H9 (cell line): ENCODE measurements around the gene KCTD21. TPM values are rescaled to one million over a fixed set of nuclear protein-coding genes. Genes with fewer than 3 reads are reported as not detected.

Experiments
- DNase-seq: peaks from one replicate; pipeline ENCODE4 v3.0.0-alpha.2; 2017
- H2AFZ ChIP-seq: one replicate; pipeline ENCODE4 v1.6.1; 2013; ENCODE audit warnings: mild to moderate bottlenecking, low read length, control low read depth, moderate library complexity
- H2AK5ac ChIP-seq: 2 replicates; pipeline ENCODE4 v1.6.1; 2013; ENCODE audit warnings: low read length, control low read depth, mixed read lengths; ENCODE audit not compliant: insufficient read length
- H2BK120ac ChIP-seq: one replicate; pipeline ENCODE4 v1.6.1; 2013; ENCODE audit warnings: low read depth, mild to moderate bottlenecking, low read length, control low read depth, inconsistent platforms; ENCODE audit not compliant: poor library complexity, severe bottlenecking
- H2BK12ac ChIP-seq: 2 replicates; pipeline ENCODE4 v1.6.1; 2013; ENCODE audit warnings: low read length, control low read depth, mixed read lengths, low read depth; ENCODE audit not compliant: insufficient read length
- H2BK15ac ChIP-seq: 2 replicates; pipeline ENCODE4 v1.6.1; 2013; ENCODE audit warnings: low read depth, low read length, control low read depth
- H2BK20ac ChIP-seq: one replicate; pipeline ENCODE4 v1.6.1; 2013; ENCODE audit warnings: low read depth, mild to moderate bottlenecking, low read length, control low read depth, inconsistent platforms; ENCODE audit not compliant: poor library complexity, severe bottlenecking
- H2BK5ac ChIP-seq: 2 replicates; pipeline ENCODE4 v1.6.1; 2013; ENCODE audit warnings: low read length, control low read depth, mixed read lengths; ENCODE audit not compliant: insufficient read length
- H3K14ac ChIP-seq: 2 replicates; pipeline ENCODE4 v1.6.1; 2013; ENCODE audit warnings: low read length, control low read depth; ENCODE audit not compliant: insufficient read depth
- H3K18ac ChIP-seq: 2 replicates; pipeline ENCODE4 v1.6.1; 2013; ENCODE audit warnings: low read depth, mild to moderate bottlenecking, mixed read lengths, low read length, control low read depth; ENCODE audit not compliant: insufficient read length
- H3K23ac ChIP-seq: 2 replicates; pipeline ENCODE4 v1.6.1; 2013; ENCODE audit warnings: low read length, control low read depth, mixed read lengths, low read depth; ENCODE audit not compliant: insufficient read length
- H3K23me2 ChIP-seq: 2 replicates; pipeline ENCODE4 v1.6.1; 2013; ENCODE audit warnings: low read depth, mild to moderate bottlenecking, mixed read lengths, low read length, control low read depth; ENCODE audit not compliant: insufficient read length, poor library complexity, severe bottlenecking
- H3K27ac ChIP-seq: 2 replicates; pipeline ENCODE4 v1.5.1; 2013; ENCODE audit warnings: low read length, control low read depth, mixed read lengths, low read depth; ENCODE audit not compliant: insufficient read length
- H3K27me3 ChIP-seq: 2 replicates; pipeline ENCODE4 v1.6.1; 2013; ENCODE audit warnings: low read length, control low read depth, inconsistent platforms; ENCODE audit not compliant: insufficient read depth
- H3K4ac ChIP-seq: 2 replicates; pipeline ENCODE4 v1.6.1; 2013; ENCODE audit warnings: low read depth, mild to moderate bottlenecking, control low read depth, inconsistent platforms, low read length, moderate library complexity
- H3K4me1 ChIP-seq: 2 replicates; pipeline ENCODE4 v1.6.1; 2013; ENCODE audit warnings: low read length, control low read depth, inconsistent platforms; ENCODE audit not compliant: insufficient read depth
- H3K4me2 ChIP-seq: 2 replicates; pipeline ENCODE4 v1.6.1; 2013; ENCODE audit warnings: low read length, control low read depth, mixed read lengths; ENCODE audit not compliant: insufficient read length, insufficient read depth
- H3K56ac ChIP-seq: 2 replicates; pipeline ENCODE4 v1.6.1; 2013; ENCODE audit warnings: low read depth, mild to moderate bottlenecking, mixed read lengths, low read length, control low read depth; ENCODE audit not compliant: insufficient read length
- H3K79me1 ChIP-seq: 2 replicates; pipeline ENCODE4 v1.6.1; 2013; ENCODE audit warnings: low read depth, mild to moderate bottlenecking, moderate library complexity, low read length, control low read depth, inconsistent platforms; ENCODE audit not compliant: insufficient read depth, poor library complexity, severe bottlenecking
- H3K79me2 ChIP-seq: 2 replicates; pipeline ENCODE4 v1.6.1; 2013; ENCODE audit warnings: low read length, control low read depth, inconsistent platforms; ENCODE audit not compliant: insufficient read depth
- H3K9ac ChIP-seq: 2 replicates; pipeline ENCODE4 v1.6.1; 2013; ENCODE audit warnings: low read length, control low read depth, mixed read lengths; ENCODE audit not compliant: insufficient read length; ENCODE audit errors: extremely low read depth
- H3K9me3 ChIP-seq: one replicate; pipeline ENCODE4 v1.6.1; 2013; ENCODE audit warnings: low read depth, low read length, inconsistent platforms; ENCODE audit not compliant: control insufficient read depth
- H3T11ph ChIP-seq: one replicate; pipeline ENCODE4 v1.6.1; 2013; ENCODE audit warnings: mild to moderate bottlenecking, low read length, control low read depth, inconsistent platforms
- H4K20me1 ChIP-seq: one replicate; pipeline ENCODE4 v1.6.1; 2013; ENCODE audit not compliant: control insufficient read depth, insufficient read length, insufficient read depth
- H4K5ac ChIP-seq: 2 replicates; pipeline ENCODE4 v1.6.1; 2013; ENCODE audit warnings: low read depth, mild to moderate bottlenecking, mixed read lengths, low read length, control low read depth; ENCODE audit not compliant: insufficient read length
- H4K8ac ChIP-seq: replicated peaks from 2 replicates; pipeline ENCODE4 v1.6.1; 2013; ENCODE audit warnings: low read length, control low read depth, mixed read lengths, low read depth; ENCODE audit not compliant: insufficient read length
- H4K91ac ChIP-seq: 2 replicates; pipeline ENCODE4 v1.6.1; 2013; ENCODE audit warnings: low read depth, mild to moderate bottlenecking, moderate library complexity, mixed read lengths, low read length, control low read depth; ENCODE audit not compliant: insufficient read length
- H3K27ac Mint-ChIP-seq, 3 experiments: 2 replicates in 2 of 3; 3 replicates in 1 of 3; pipeline ENCODE4 v1.8.0; 2020 to 2021; ENCODE audit warnings: mixed read lengths in 3 of 3, mild to moderate bottlenecking in 1 of 3, moderate library complexity in 1 of 3
- H3K27me3 Mint-ChIP-seq: 2 replicates; pipeline ENCODE4 v1.8.0; 2021; ENCODE audit warnings: low read depth, mild to moderate bottlenecking, moderate library complexity, mixed read lengths
- H3K36me3 Mint-ChIP-seq, 3 experiments: 2 replicates in 2 of 3; 3 replicates in 1 of 3; pipeline ENCODE4 v1.8.0; 2020 to 2021; ENCODE audit warnings: low read depth in 3 of 3, mixed read lengths in 3 of 3; ENCODE audit not compliant: insufficient read depth in 1 of 3
- H3K4me1 Mint-ChIP-seq, 2 experiments: 2 replicates each; pipeline ENCODE4 v1.8.0; 2020; ENCODE audit warnings: mixed read lengths in 2 of 2
- H3K4me3 Mint-ChIP-seq, 2 experiments: 2 replicates in 1 of 2; 3 replicates in 1 of 2; pipeline ENCODE4 v1.8.0; 2020 to 2021; ENCODE audit warnings: mild to moderate bottlenecking in 2 of 2, mixed read lengths in 2 of 2, moderate library complexity in 1 of 2
- H3K9me3 Mint-ChIP-seq, 2 experiments: 2 replicates in 1 of 2; 3 replicates in 1 of 2; pipeline ENCODE4 v1.8.0; 2020; ENCODE audit warnings: mild to moderate bottlenecking in 2 of 2, mixed read lengths in 2 of 2, moderate library complexity in 1 of 2
- CTCF ChIP-seq: fragments of 200-600 bp; sonication (generic); conservative IDR thresholded peaks from 3 replicates; pipeline ENCODE4 v1.8.0; 2021; ENCODE audit warnings: antibody characterized with exemption, mild to moderate bottlenecking
- total RNA-seq: library from RNA; stranded (reverse); gene quantifications from 2 replicates; pipeline ENCODE4 v1.2.1, GENCODE V29; 2021

Gene KCTD21
- total RNA-seq, 1 experiment from 2014 or later, result 4.0 TPM

GRCh38 chr11:78151804-78152203 is 36.6 kb downstream of the KCTD21 start:
- no peaks in the 10 kb centered on the region for H4K20me1 ChIP-seq
- no peak overlapping the region for H3K18ac ChIP-seq
- no peak overlapping the region for H3T11ph ChIP-seq
- H2BK20ac ChIP-seq, result no peak overlapping the region
- H3K27me3 ChIP-seq, result no peaks in the 10 kb centered on the region
- no peak overlapping the region for H2AK5ac ChIP-seq
- Mint-ChIP-seq H3K27ac (no peak overlapping the region), H3K27me3 (no peaks in the 10 kb centered on the region), H3K36me3 (peaks cover 0 to 5% (median 3%) of the 10 kb centered on the region in 3 experiments; a peak in 6 of 7 replicates), H3K9me3 (no peaks in the 10 kb centered on the region), H3K4me3 (no peak overlapping the region), H3K4me1 (peaks cover 8 to 9% of the 10 kb centered on the region in 2 experiments)
- no peak for DNase-seq
- no peak overlapping the region for H4K5ac ChIP-seq
- H3K56ac ChIP-seq, result no peak overlapping the region
- H3K4ac ChIP-seq, result no peak overlapping the region
- H3K9me3 ChIP-seq, result no peaks in the 10 kb centered on the region
- no peak overlapping the region for H3K9ac ChIP-seq
- no peak overlapping the region for H3K14ac ChIP-seq
- H4K8ac ChIP-seq, result no peak overlapping the region
- no peaks in the 10 kb centered on the region for H3K79me1 ChIP-seq
- H3K23me2 ChIP-seq, result no peaks in the 10 kb centered on the region
- H3K23ac ChIP-seq, result no peak overlapping the region
- H3K4me2 ChIP-seq, result no peak overlapping the region
- H2AFZ ChIP-seq, result no peak overlapping the region
- H3K27ac ChIP-seq, result no peak overlapping the region
- H2BK12ac ChIP-seq, result no peak overlapping the region
- TF ChIP-seq CTCF, result no peak
- no peak overlapping the region for H2BK15ac ChIP-seq
- no peak overlapping the region for H4K91ac ChIP-seq
- H3K79me2 ChIP-seq, result no peaks in the 10 kb centered on the region
- no peak overlapping the region for H2BK5ac ChIP-seq
- H2BK120ac ChIP-seq, result no peak overlapping the region
- H3K4me1 ChIP-seq, result no peaks in the 10 kb centered on the region
